Measurements from ENCODE around the gene DAAM2.

DNA sequence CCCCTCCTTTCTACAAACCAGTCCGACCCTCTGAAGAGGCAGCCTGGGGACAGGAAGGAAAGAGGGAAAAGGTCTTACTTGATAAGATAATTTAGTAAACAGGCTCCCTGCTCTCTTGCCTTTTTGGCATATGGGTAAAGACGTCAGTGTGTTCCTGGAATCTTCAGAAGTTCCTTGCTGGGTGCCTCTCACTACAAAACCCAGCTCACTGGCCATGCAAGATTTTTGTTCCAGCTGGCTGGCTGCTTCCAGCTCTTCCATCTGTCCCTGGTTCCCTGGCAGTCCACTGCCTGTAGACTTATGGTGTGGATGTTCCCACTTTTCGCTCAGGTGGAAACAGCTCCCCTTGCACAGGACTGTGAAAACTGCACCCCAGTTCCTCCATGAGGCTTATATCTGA, 84.7 kb downstream of the DAAM2 start:
- TF ChIP-seq EP300 (IDR thresholded peaks at IDR 0.05; ENCODE audit: borderline replicate concordance) (no peak), TCF12 (IDR thresholded peaks at IDR 0.05; ENCODE audit: low read depth) (no peak), EGR1 (IDR thresholded peaks at IDR 0.05) (no peak), CREB1 (IDR thresholded peaks at IDR 0.05; ENCODE audit: low read depth) (no peak), TAF1 (IDR thresholded peaks at IDR 0.05; ENCODE audit: low read depth) (no peak), NFIC (IDR thresholded peaks at IDR 0.05) (no peak), RAD21 (IDR thresholded peaks at IDR 0.05; ENCODE audit: low read depth) (no peak), YY1 (IDR thresholded peaks at IDR 0.05; ENCODE audit: low read depth) (no peak)
- TF ChIP-seq, protein P1, sequence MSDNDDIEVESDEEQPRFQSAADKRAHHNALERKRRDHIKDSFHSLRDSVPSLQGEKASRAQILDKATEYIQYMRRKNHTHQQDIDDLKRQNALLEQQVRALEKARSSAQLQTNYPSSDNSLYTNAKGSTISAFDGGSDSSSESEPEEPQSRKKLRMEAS (IDR thresholded peaks at IDR 0.05): no peak
- TF ChIP-seq, protein P2, sequence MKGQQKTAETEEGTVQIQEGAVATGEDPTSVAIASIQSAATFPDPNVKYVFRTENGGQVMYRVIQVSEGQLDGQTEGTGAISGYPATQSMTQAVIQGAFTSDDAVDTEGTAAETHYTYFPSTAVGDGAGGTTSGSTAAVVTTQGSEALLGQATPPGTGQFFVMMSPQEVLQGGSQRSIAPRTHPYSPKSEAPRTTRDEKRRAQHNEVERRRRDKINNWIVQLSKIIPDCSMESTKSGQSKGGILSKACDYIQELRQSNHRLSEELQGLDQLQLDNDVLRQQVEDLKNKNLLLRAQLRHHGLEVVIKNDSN (IDR thresholded peaks at IDR 0.05): no peak
- TF ChIP-seq, protein P3, sequence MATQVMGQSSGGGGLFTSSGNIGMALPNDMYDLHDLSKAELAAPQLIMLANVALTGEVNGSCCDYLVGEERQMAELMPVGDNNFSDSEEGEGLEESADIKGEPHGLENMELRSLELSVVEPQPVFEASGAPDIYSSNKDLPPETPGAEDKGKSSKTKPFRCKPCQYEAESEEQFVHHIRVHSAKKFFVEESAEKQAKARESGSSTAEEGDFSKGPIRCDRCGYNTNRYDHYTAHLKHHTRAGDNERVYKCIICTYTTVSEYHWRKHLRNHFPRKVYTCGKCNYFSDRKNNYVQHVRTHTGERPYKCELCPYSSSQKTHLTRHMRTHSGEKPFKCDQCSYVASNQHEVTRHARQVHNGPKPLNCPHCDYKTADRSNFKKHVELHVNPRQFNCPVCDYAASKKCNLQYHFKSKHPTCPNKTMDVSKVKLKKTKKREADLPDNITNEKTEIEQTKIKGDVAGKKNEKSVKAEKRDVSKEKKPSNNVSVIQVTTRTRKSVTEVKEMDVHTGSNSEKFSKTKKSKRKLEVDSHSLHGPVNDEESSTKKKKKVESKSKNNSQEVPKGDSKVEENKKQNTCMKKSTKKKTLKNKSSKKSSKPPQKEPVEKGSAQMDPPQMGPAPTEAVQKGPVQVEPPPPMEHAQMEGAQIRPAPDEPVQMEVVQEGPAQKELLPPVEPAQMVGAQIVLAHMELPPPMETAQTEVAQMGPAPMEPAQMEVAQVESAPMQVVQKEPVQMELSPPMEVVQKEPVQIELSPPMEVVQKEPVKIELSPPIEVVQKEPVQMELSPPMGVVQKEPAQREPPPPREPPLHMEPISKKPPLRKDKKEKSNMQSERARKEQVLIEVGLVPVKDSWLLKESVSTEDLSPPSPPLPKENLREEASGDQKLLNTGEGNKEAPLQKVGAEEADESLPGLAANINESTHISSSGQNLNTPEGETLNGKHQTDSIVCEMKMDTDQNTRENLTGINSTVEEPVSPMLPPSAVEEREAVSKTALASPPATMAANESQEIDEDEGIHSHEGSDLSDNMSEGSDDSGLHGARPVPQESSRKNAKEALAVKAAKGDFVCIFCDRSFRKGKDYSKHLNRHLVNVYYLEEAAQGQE (IDR thresholded peaks at IDR 0.05; ENCODE audit: low read depth): no peak
